Psoas muscle (tissue), 8 donors: Measurements from ENCODE around the gene SPTBN4. TPM values are rescaled to one million over a fixed set of nuclear protein-coding genes. Genes with fewer than 3 reads are reported as not detected.

ENCODE experiments used
- ATAC-seq, 4 donors: fragments of 200-7000 bp; cut with Tn5 transposase; one replicate each; pipeline ENCODE4 v1.9.1; 2020; ENCODE audit warnings: moderate library complexity in 3 of 4, mild to moderate bottlenecking in 2 of 4
- DNase-seq, 2 donors: peaks; one replicate each; pipeline ENCODE4 v3.0.0-alpha.2; 2020
- H3K27ac ChIP-seq: fragments of 200-600 bp; one replicate; pipeline ENCODE4 v1.8.0; 2022
- H3K27me3 ChIP-seq, 3 donors: fragments of 200-600 bp in 1 of 3; one replicate each; pipeline versions ENCODE4 v1.6.1 to v1.8.0; 2013 to 2022; ENCODE audit warnings: low read length in 2 of 3, mild to moderate bottlenecking in 2 of 3, moderate library complexity in 1 of 3; ENCODE audit not compliant: insufficient read depth in 3 of 3
- H3K36me3 ChIP-seq, 2 donors: fragments of 200-600 bp in 1 of 2; one replicate each; pipeline versions ENCODE4 v1.6.1 to v1.8.0; 2013 to 2022; ENCODE audit warnings: low read depth in 1 of 2, mild to moderate bottlenecking in 1 of 2, moderate library complexity in 1 of 2; ENCODE audit not compliant: insufficient read depth in 1 of 2
- H3K4me1 ChIP-seq: fragments of 200-600 bp; one replicate; pipeline ENCODE4 v1.8.0; 2022
- H3K4me3 ChIP-seq: fragments of 200-600 bp; one replicate; pipeline ENCODE4 v1.8.0; 2022; ENCODE audit warnings: mild to moderate bottlenecking
- H3K9me3 ChIP-seq: fragments of 200-600 bp; one replicate; pipeline ENCODE4 v1.8.0; 2022
- CTCF ChIP-seq: fragments of 200-600 bp; IDR thresholded peaks from one replicate; pipeline ENCODE4 v1.8.0; 2022; ENCODE audit warnings: antibody characterized with exemption
- WGBS, 3 donors: extraction: QIAGEN DNeasy Blood & Tissue Kit; methylation state at CpG; one replicate each; pipeline versions ENCODE4 v1.1.6 to v1.1.7; 2013; 5-methylcytosine and 5-hydroxymethylcytosine counted together
- intact Hi-C, 2 donors: fragments of 100-400 bp; cut with DNase I; formaldehyde crosslinking; loops; one replicate each; pipeline versions ENCODE4 v1.11.0 to v1.14.2; 2022
- polyA plus RNA-seq, 3 donors: library from polyadenylated mRNA; stranded (reverse); fragments of 200-250 nt; gene quantifications; one replicate each; pipeline ENCODE4 v1.2.3, GENCODE V29; 2013
- total RNA-seq, 4 donors: library from RNA; stranded (reverse); fragmentation: NEBNext Ultra II Directional in 2 of 4; extraction: Animal tissue kit (Norgen Biotek cat#: 25700) in 2 of 4; gene quantifications; one replicate each; pipeline versions ENCODE4 v1.2.1 to v1.2.4, GENCODE V29; 2021 to 2023
- donor health status: healthy with polysubstance abuse.
- donor health status: DM: no; HTN: no; CAD: no; lungs with moderate emphysema.
- donor health status: Bipolar disorder and iron deficiency.
- donor health status: healthy.
- donor health status: DM: yes; HTN: yes; CAD: no.
- donor health status: DM: no; HTN: no; CAD: no.
- donor health status: DM: no; HTN: no; CAD: no.
- donor health status: DM: yes; HTN: yes; CAD: no.

SPTBN4 gene
- total and polyA plus RNA-seq, 7 donors: 0.66 to 4.7 (median 2.8) TPM

- DNase-seq: no peak
- Histone ChIP-seq H3K9me3 (no peaks in the 10 kb centered on the region), H3K36me3 (no peaks in the 10 kb centered on the region), H3K4me3 (peak overlapping the region; percentile 12), H3K27ac (no peak overlapping the region), H3K4me1 (no peaks in the 10 kb centered on the region), H3K27me3 (no peaks in the 10 kb centered on the region)
- ATAC-seq: no peak
- peak; percentile 11 for TF ChIP-seq CTCF
- WGBS, 3 donors: 4 to 9% (median 5%) methylated on average over 10 to 67 of the region's 75 CpGs
- intact Hi-C loops: loop anchor here in 1 of 2 donors (5.0 kb wide), 1 partner anchor 67 kb away; no protein-coding TSS in a partner anchor
Observed at GRCh38 chr19:40530091-40530901, 63.5 kb downstream of the SPTBN4 start.

GRCh38 chr19:40533508-40533907, 66.7 kb downstream of the SPTBN4 start:
- no peaks in the 10 kb centered on the region for H3K4me1 ChIP-seq
- no peaks in the 10 kb centered on the region for H3K9me3 ChIP-seq
- TF ChIP-seq CTCF: no peak
- DNase-seq (no peak), ATAC-seq (no peak)
- H3K4me3 ChIP-seq: no peak overlapping the region
- H3K27ac ChIP-seq: no peak overlapping the region
- no peaks in the 10 kb centered on the region for H3K27me3 ChIP-seq
- H3K36me3 ChIP-seq: no peaks in the 10 kb centered on the region
- 80 to 93% (median 88%) methylated on average over 2 of the region's 2 CpGs for WGBS, 3 donors
- intact Hi-C loops: loop anchor here in 1 of 2 donors (5.0 kb wide), 1 partner anchor 64 kb away; no protein-coding TSS in a partner anchor

GRCh38 chr19:40534148-40534547, 67.3 kb downstream of the SPTBN4 start:
- ATAC-seq: no peak
- no peak for TF ChIP-seq CTCF
- intact Hi-C loops: loop anchor here in 1 of 2 donors (5.0 kb wide), 1 partner anchor 63 kb away; no protein-coding TSS in a partner anchor
- 72 to 83% (median 74%) methylated on average over 4 of the region's 4 CpGs for WGBS, 3 donors
- Histone ChIP-seq H3K4me1 (no peaks in the 10 kb centered on the region), H3K4me3 (no peak overlapping the region), H3K36me3 (no peaks in the 10 kb centered on the region), H3K27ac (no peak overlapping the region), H3K27me3 (no peaks in the 10 kb centered on the region), H3K9me3 (no peaks in the 10 kb centered on the region)
- DNase-seq: no peak

GRCh38 chr19:40539070-40539469, 72.3 kb downstream of the SPTBN4 start:
- Histone ChIP-seq H3K4me1 (no peaks in the 10 kb centered on the region), H3K36me3 (no peaks in the 10 kb centered on the region), H3K27ac (no peak overlapping the region), H3K4me3 (no peak overlapping the region), H3K27me3 (no peaks in the 10 kb centered on the region), H3K9me3 (no peaks in the 10 kb centered on the region)
- ATAC-seq: no peak
- 60 to 66% (median 65%) methylated on average over 4 of the region's 4 CpGs for WGBS, 3 donors
- DNase-seq: no peak
- intact Hi-C loops: no loop called here
- no peak for TF ChIP-seq CTCF
